GM19468 (cell line): ENCODE data around the gene GPR61.

Source experiments
- ATAC-seq: cut with Tn5 transposase; IDR thresholded peaks from one replicate; pipeline ENCODE4 v1.9.1; 2021; ENCODE audit warnings: mild to moderate bottlenecking, moderate library complexity, moderate number of reproducible peaks; ENCODE audit not compliant: unreplicated experiment; ENCODE audit errors: extremely low read depth

GPR61 gene

GRCh38 chr1:109564194-109564878 lies 24.7 kb downstream of the GPR61 start:
- ATAC-seq = no peak

- no peak for ATAC-seq
These were observed 25.6 kb downstream of the GPR61 start for GRCh38 chr1:109565241-109565640.

GRCh38 chr1:109566982-109567381 lies 27.3 kb downstream of the GPR61 start:
- no peak for ATAC-seq

- no peak for ATAC-seq
These were observed 28.4 kb downstream of the GPR61 start for GRCh38 chr1:109567877-109568672.

DNA sequence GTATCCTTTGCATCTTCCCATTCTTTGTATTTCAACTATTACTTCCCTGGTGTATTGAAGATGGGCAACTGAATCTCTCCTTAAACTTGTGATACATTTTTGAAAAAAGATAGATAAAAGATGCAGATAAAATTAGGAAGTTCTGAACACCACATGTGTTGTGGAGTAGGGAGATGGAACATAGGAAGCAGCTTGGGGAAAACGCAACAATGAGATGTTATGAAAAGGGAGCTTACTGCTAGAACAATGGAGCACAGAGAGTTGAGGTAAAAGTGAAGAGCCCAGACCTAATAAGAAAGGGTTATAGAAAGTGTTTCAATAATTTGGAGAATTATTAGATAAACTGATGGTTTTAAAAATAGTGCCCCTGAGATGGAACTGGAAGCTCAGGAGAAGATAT lies 29.7 kb downstream of the GPR61 start:
- no peak for ATAC-seq

DNA sequence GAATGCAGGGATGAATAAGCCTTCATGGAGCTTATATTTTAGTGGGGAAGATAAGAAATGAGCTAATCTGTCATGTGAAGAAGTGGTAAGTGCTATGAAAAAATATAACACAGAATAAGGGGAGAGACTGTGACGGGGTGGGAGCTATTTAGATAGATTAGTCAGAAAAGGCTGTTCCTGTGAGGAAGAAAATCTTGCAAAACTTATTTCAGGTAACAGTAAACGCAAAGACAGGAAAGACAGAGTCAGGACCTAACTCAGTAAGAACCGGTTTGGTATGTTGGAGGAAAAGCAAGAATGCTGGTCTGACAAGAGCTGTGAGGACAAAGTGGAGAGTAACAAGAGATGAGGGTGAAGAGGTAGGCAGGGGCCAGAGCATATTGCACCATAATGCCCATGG lies 30.7 kb downstream of the GPR61 start:
- ATAC-seq = no peak

- ATAC-seq = no peak
These were observed 34.1 kb downstream of the GPR61 start for GRCh38 chr1:109573785-109574184.

DNA sequence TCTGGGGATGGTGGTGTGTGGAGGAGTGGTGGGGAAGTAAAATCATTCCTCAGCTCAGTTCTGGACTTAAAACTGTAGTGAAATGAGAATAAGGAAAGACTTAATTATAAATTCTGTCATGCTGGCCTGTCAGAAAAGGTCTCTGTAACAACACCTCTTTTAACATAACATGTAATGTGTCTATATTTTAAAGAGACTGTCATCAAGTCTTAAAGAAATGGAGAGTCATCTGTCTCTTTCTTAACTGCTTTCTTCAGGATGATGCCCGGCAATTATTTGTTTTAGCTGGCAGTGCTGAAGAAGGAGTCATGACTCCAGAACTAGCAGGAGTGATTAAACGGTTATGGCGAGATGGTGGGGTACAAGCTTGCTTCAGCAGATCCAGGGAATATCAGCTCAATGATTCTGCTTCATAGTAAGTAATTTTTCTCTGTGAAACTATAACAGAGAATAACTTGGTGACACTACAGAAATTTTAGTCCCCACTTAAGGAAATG lies 39.3 kb downstream of the GPR61 start:
- no peak for ATAC-seq

GRCh38 chr1:109579491-109579890 lies 39.8 kb downstream of the GPR61 start:
- no peak for ATAC-seq

DNA sequence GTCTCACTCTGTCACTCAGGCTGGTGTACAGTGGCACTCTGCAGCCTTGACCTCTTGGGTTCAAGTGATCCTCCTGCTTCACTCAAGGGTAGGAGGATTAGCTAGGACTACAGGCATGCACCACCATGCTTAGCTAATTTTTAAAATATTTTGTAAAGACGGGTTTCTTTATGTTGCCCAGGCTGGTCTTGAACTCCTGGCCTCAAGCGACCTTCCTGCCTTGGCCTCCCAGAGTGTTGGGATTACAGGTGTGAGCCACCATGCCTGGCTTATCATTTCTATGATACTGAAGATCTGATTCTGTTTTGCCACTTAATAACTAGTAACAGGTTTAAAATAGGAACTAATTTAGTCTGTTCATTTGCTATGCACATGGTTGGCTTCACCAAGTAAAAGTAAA lies 42.3 kb downstream of the GPR61 start:
- ATAC-seq = no peak

DNA sequence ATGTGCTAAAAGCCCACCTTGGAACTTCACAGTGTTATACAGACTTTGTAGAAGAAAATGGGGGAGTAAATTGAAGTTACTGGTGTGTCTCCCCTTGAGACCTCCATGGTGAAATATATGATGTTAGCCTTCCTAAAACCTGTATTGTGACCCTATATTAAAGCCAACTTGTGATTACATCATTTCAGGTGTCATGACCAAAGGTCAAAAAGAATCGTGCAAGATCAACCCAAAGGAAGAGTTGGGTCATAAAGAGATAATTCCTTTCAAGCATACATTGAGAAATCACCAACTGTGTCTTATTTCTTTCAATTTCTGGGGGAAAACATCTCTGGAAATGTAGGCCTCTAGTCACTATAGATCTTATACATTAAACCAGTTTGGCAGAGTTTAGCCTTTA lies 45.1 kb downstream of the GPR61 start:
- no peak for ATAC-seq

DNA sequence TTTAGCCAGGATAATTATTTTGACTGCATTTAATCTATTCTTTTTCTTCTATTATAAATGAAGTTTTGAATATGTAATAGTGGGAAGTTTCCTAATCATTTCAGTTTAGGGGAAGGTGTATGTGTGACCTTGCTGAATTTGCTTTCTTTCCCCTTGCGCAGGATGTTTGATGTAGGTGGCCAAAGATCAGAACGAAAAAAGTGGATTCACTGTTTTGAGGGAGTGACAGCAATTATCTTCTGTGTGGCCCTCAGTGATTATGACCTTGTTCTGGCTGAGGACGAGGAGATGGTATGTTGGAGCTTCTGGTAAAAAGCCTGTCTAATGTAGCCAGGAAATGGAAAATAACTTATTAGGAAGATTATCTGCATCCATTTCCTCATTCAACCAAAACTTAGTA lies 46.4 kb downstream of the GPR61 start:
- ATAC-seq = no peak

DNA sequence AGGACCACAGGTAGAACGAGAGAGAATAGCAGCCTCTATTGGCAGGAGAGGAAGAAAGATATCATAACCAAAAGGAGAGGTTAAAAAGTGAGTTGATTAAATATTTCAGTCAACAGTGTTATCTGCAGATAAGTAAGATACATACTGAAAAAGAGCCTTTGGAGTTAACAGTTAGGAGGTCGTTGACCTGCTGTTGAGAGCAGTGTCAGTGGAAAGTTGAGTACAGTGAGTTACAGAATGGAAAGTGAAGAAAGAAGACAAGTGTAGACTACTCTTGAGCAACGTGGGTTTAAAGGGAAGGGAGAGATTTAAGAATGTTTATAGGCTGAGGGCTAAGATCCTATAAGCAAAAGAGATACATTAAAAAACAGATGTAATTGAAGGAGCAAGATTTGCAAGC lies 49.5 kb downstream of the GPR61 start:
- ATAC-seq = no peak

- ATAC-seq = no peak
These were observed 50.0 kb downstream of the GPR61 start for GRCh38 chr1:109589679-109590078.

DNA sequence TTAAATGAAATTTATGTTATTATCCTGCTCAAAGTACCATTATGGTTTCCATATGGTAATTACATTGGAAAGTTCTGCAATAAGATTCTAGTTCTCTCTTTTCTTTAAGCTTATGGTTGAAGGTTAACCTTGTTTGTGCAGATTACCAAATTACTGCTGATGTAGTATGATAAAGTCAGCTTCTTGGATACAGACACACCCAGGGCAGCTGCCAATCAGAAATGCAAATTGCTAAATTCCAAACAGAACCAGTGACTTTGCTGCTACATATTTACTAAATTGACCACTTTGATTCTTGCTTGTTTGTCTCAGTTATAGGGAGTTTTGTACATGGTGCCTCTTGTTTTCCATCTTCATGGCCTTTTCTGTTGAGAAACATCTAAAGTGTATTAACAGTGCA lies 53.2 kb downstream of the GPR61 start:
- no peak for ATAC-seq

DNA sequence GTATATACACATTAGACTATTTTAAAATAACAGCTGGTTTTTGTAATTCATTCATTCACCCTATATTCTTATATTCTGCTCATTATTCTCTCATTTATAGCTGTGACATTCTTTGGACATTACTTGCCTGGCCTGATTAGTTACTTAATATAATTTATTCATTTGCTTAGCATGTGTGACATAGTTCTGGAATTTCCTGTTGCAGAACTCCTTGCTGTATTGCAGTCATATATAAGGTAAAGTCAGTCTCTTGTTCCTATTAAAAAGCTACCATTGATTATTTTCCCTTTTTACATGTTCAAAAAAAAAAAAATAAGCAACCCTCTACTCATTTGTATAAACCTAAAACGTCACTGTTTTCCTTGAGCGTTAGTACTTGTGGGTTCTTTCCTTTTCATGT lies 55.9 kb downstream of the GPR61 start:
- no peak for ATAC-seq
